Naive B cell (primary cell): ENCODE results near the gene MAP3K2. TPM values are rescaled to one million over a fixed set of nuclear protein-coding genes. Genes with fewer than 3 reads are reported as not detected.

Experiments used
- ATAC-seq, 2 donors: fragments of 150-1000 bp; cut with Tn5 transposase; 2 replicates each; pipeline ENCODE4 v1.10.0; 2021; ENCODE audit warnings: low read depth in 2 of 2, mild to moderate bottlenecking in 2 of 2, moderate library complexity in 2 of 2
- DNase-seq: peaks from one replicate; pipeline ENCODE4 v3.0.0; 2022
- H3K27ac Mint-ChIP-seq, 6 donors: one replicate each; pipeline ENCODE4 v1.8.0; 2020 to 2022; ENCODE audit warnings: mild to moderate bottlenecking in 6 of 6, mixed read lengths in 6 of 6, moderate library complexity in 5 of 6, inconsistent platforms in 2 of 6
- H3K27me3 Mint-ChIP-seq, 3 donors: one replicate each; pipeline ENCODE4 v1.8.0; 2021 to 2022; ENCODE audit warnings: mixed read lengths in 3 of 3, mild to moderate bottlenecking in 1 of 3
- H3K36me3 Mint-ChIP-seq, 2 donors: one replicate each; pipeline ENCODE4 v1.8.0; 2020 to 2022; ENCODE audit warnings: mixed read lengths in 2 of 2, inconsistent platforms in 1 of 2, mild to moderate bottlenecking in 1 of 2
- H3K4me1 Mint-ChIP-seq, 3 donors: one replicate each; pipeline ENCODE4 v1.8.0; 2020 to 2022; ENCODE audit warnings: mixed read lengths in 3 of 3, inconsistent platforms in 1 of 3, mild to moderate bottlenecking in 1 of 3, moderate library complexity in 1 of 3
- H3K4me3 Mint-ChIP-seq, 8 donors: one replicate each; pipeline ENCODE4 v1.8.0; 2020 to 2022; ENCODE audit warnings: mild to moderate bottlenecking in 8 of 8, mixed read lengths in 8 of 8, moderate library complexity in 8 of 8, inconsistent platforms in 2 of 8
- H3K9me3 Mint-ChIP-seq, 7 donors: one replicate each; pipeline ENCODE4 v1.8.0; 2020 to 2022; ENCODE audit warnings: mixed read lengths in 7 of 7, mild to moderate bottlenecking in 5 of 7, inconsistent platforms in 2 of 7, moderate library complexity in 1 of 7
- polyA plus RNA-seq, 6 donors: library from polyadenylated mRNA; unstranded; fragments of 300-500 nt; fragmentation: Illumina TruSeq; gene quantifications; one replicate each; pipeline ENCODE4 v1.2.3, GENCODE V29; 2021; ENCODE audit warnings: low read depth in 6 of 6

The MAP3K2 gene
- polyA plus RNA-seq, 6 donors from 2014 or later = 67.2 to 101 (median 73.2) TPM

DNA sequence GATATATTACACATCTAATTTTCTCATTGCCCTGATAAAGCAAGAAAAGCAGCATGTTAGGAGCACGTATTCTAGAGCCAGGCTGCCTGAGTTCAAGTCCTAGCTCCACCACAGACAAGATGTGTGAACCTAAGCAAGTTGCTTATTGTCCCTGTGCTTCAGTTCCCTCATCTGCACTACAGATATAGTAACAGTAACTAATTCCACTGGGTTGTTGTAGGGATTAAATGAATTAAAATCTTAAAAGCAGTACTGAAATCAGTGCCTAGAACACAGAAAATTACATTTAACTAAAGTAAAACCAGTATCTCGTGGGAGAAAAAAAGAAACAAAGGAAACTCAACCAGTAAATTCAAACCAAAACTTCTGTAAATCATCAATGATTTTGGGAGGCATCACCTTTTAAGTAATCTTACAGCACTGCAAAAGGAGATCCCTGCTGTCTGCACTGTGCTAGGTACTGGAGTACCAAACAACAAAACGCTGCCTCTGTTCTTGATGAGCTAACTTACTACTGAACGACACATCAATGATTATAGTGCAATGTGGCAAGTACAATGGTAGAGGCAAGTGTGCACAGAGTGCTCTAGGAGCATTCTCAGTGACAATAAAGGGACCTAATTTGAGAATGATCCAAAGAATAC is 7.9 kb downstream of the MAP3K2 start:
- Mint-ChIP-seq H3K4me3 (no peak overlapping the region), H3K36me3 (peaks cover 15 to 16% of the 10 kb centered on the region in 2 donors), H3K9me3 (peaks cover 0 to 7% (median 5%) of the 10 kb centered on the region in 7 donors), H3K27me3 (no peaks in the 10 kb centered on the region), H3K4me1 (peaks cover 44 to 67% (median 61%) of the 10 kb centered on the region in 3 donors), H3K27ac (peak overlapping the region in 2 of 6 donors; percentile 7 to 23)
- ATAC-seq (no peak), DNase-seq (no peak)

DNA sequence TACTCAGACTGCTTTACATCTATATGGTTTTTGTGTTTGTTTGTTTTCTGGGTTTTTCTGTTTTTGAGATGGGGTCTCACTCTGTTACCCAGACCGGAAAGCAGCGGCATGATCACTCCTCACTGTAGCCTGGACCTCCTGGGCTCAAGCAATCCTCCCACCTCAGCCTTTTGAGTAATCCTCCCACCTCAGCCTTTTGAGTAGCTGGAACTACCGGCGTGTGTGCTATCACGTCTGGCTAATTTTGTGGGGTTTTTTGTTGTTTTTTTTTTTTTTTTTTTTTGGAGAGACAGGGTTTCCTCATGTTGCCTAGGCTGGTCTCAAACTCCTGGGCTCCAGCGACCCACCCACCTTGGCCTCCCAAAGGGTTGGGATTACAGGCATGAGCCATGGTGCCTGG is 9.1 kb downstream of the MAP3K2 start:
- H3K27ac Mint-ChIP-seq = no peak overlapping the region
- peaks cover 45 to 61% (median 52%) of the 10 kb centered on the region in 3 donors for H3K4me1 Mint-ChIP-seq
- peaks cover 25 to 26% of the 10 kb centered on the region in 2 donors for H3K36me3 Mint-ChIP-seq
- ATAC-seq = no peak
- peaks cover 5 to 17% (median 13%) of the 10 kb centered on the region in 7 donors for H3K9me3 Mint-ChIP-seq
- H3K4me3 Mint-ChIP-seq = peak overlapping the region in 1 of 8 donors; percentile 35
- DNase-seq = no peak
- no peaks in the 10 kb centered on the region for H3K27me3 Mint-ChIP-seq

DNA sequence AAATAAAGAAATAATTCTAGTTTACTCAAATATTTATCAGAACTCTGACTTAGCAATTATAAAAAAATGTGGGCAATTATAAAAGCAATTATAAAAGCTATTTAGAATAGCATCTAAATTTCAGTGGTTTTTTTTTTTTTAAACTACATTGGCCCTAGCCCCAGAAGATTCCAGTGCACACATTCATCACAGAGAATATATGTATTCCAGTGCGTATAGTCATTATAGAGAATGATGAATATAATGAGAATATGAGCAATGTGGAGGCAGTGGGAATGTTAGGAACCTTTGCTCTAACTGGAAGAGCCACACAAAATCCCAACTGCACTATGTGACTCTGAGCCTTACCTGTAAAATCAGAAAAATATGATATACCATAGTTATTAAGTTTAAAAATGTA is 10.5 kb downstream of the MAP3K2 start:
- Mint-ChIP-seq H3K27me3 (no peaks in the 10 kb centered on the region), H3K27ac (peak overlapping the region in 2 of 6 donors; percentile 9 to 27), H3K4me1 (peaks cover 41 to 54% (median 48%) of the 10 kb centered on the region in 3 donors), H3K9me3 (peaks cover 10 to 30% (median 26%) of the 10 kb centered on the region in 7 donors), H3K36me3 (peaks cover 31 to 39% of the 10 kb centered on the region in 2 donors), H3K4me3 (peak overlapping the region in 1 of 8 donors; percentile 52)
- ATAC-seq (no peak), DNase-seq (no peak)

DNA sequence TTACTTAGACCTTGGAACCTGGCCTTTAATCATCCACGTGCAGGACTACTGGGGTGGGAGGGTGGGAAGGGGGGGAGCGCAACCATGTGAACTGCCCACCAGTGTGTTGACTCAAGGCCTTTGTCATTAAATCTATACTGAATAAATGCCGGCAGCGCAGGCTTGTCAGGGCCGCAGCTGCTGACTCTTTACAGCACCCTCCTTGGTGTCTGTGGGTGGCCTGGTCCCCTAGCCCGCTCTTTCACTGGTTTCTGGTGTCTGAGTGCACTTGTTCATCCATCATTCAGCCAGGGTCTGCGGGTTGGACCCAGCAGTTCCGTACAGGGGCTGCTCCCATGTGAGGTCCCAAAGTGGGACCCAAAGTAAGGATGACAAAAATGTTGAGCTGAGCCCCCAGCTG is 11.5 kb downstream of the MAP3K2 start:
- peaks cover 46 to 56% (median 51%) of the 10 kb centered on the region in 3 donors for H3K4me1 Mint-ChIP-seq
- ATAC-seq = no peak
- no peaks in the 10 kb centered on the region for H3K27me3 Mint-ChIP-seq
- no peak overlapping the region for H3K27ac Mint-ChIP-seq
- no peak for DNase-seq
- peak overlapping the region in 1 of 8 donors; percentile 74 for H3K4me3 Mint-ChIP-seq
- H3K36me3 Mint-ChIP-seq = peaks cover 31 to 45% of the 10 kb centered on the region in 2 donors
- peaks cover 10 to 39% (median 31%) of the 10 kb centered on the region in 7 donors for H3K9me3 Mint-ChIP-seq

DNA sequence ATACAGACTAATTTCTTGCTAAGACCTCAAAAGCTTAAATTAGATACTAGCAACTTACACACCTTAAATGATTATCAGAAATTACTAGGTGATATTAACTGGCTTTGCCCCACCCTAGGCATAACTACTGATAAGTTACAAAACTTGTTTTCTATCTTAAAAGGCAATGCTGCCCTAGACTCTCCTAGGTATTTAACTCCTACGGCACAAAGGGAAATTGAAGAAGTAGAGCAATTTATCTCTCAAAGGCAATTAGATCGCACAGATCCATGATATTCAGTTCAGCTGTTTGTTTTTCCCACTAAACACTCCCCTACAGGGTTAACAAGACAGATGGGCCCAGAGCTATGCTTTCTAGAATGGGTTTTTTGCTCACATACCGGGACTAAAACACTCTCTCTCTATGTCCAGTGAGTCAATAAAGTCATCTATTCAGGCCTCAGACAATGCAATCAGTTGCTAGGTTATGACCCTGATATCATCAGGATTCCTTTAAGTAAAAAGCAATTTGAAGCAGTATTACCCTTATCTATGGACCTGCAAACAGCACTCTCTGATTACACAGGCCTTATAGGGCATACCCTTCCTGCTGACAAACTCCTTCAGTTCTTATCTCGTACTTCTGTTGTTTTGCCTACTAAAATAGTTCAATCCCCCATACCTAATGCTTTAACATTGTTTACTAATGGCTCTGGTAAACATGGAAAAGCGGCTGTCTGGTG is 14.3 kb downstream of the MAP3K2 start:
- Mint-ChIP-seq H3K4me3 (peak overlapping the region in 1 of 8 donors; percentile 25), H3K36me3 (peaks cover 48 to 53% of the 10 kb centered on the region in 2 donors), H3K27me3 (no peaks in the 10 kb centered on the region), H3K9me3 (peaks cover 10 to 55% (median 43%) of the 10 kb centered on the region in 7 donors), H3K27ac (peak overlapping the region in 2 of 6 donors; percentile 22 to 52), H3K4me1 (peaks cover 35 to 47% (median 40%) of the 10 kb centered on the region in 3 donors)
- ATAC-seq (no peak), DNase-seq (no peak)

DNA sequence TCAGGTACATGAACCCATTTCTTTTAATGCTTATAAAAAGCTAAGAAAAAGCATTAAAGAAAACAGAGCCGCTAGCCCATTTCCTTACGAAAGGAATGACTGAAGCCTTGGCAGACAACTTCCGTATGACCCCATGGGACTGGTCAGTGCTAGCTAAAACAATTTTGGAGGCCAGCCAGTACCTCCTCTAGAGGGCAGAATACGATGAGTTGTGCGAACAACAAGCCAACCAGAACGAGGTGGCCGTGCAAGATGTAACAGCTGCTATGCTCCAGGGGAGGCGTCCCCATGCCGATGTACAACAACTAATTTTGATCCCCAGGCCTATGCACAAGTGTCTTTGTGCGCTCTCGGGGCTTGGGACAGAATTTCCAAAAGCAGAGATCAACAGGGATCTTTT is 16.7 kb downstream of the MAP3K2 start:
- peaks cover 34 to 54% (median 44%) of the 10 kb centered on the region in 3 donors for H3K4me1 Mint-ChIP-seq
- H3K36me3 Mint-ChIP-seq = peaks cover 42 to 43% of the 10 kb centered on the region in 2 donors
- DNase-seq (no peak), ATAC-seq (no peak)
- H3K27ac Mint-ChIP-seq = peak overlapping the region in 1 of 6 donors; percentile 69
- H3K27me3 Mint-ChIP-seq = no peaks in the 10 kb centered on the region
- peak overlapping the region in 2 of 8 donors; percentile 5 to 15 for H3K4me3 Mint-ChIP-seq
- H3K9me3 Mint-ChIP-seq = peaks cover 10 to 55% (median 39%) of the 10 kb centered on the region in 7 donors

DNA sequence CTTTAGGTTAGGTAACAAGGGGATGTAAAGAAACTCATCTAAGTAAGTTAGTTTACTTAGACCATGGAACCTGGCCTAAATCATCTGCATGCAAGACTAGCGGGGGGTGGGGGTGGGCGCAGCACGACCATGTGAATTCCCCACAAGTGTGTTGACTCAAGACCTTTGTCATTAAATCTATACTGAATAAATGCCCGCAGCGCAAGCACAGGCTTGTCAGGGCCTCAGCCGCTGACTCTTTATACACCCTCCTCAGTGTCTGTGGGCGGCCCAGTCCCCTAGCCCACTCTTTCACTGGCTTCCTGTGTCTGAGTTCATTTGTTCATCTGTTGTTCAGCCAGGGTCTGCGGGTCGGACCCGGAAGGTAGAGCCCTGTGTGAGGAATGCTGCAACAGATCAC is 17.8 kb downstream of the MAP3K2 start:
- ATAC-seq (no peak), DNase-seq (no peak)
- Mint-ChIP-seq H3K27ac (peak overlapping the region in 1 of 6 donors; percentile 36), H3K36me3 (peaks cover 33 to 37% of the 10 kb centered on the region in 2 donors), H3K4me1 (peaks cover 39 to 59% (median 51%) of the 10 kb centered on the region in 3 donors), H3K9me3 (peaks cover 4 to 55% (median 36%) of the 10 kb centered on the region in 7 donors), H3K27me3 (no peaks in the 10 kb centered on the region), H3K4me3 (peak overlapping the region in 1 of 8 donors; percentile 29)

DNA sequence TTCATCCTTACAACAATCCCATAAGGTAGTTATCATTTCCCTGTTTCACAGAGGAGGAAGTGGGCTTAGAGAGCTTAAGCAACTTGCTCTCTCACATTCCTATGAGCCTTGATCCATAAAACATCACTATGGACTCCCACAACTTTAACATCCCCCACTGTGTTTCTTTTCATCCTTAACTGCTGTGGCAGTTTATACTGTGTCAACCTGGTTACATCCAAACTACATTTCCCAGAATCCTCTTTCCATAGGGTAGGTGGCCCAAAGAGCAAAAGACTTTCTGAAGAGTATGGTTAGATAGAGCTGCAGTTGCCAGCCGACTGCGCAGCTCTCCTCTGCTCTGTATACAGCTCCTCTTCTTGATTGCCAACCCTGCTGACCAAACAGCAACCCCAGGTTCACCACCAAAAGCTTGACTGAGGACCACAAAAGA is 22.5 kb downstream of the MAP3K2 start:
- Mint-ChIP-seq H3K27ac (peak overlapping the region in 3 of 6 donors; percentile 6 to 87 (median 82)), H3K36me3 (peaks cover 5 to 10% of the 10 kb centered on the region in 2 donors), H3K4me3 (no peak overlapping the region), H3K9me3 (peaks cover 0 to 9% (median 5%) of the 10 kb centered on the region in 7 donors), H3K27me3 (no peaks in the 10 kb centered on the region), H3K4me1 (peaks cover 37 to 63% (median 59%) of the 10 kb centered on the region in 3 donors)
- peak; percentile 41 to 50 for ATAC-seq
- no peak for DNase-seq

DNA sequence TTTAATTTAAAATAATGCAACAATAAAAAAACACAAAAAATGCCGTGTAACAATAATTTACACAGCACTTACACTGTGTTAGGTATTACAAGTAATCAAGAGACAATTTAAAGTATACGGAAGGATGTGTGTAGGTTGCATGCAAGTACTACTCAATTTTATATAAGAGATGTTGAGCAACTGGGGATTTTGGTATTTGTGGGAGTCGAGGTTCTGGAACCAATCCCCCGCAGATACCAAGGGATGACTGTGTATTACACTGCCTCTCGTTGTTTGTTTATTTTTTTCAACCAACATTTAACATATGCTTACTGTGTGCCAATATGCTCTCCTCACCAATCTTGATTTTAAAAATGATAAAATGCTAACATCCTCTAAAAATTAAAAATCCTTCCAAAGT is 24.8 kb downstream of the MAP3K2 start:
- ATAC-seq (no peak), DNase-seq (no peak)
- no peaks in the 10 kb centered on the region for H3K9me3 Mint-ChIP-seq
- no peak overlapping the region for H3K27ac Mint-ChIP-seq
- H3K4me3 Mint-ChIP-seq = no peak overlapping the region
- H3K36me3 Mint-ChIP-seq = no peaks in the 10 kb centered on the region
- no peaks in the 10 kb centered on the region for H3K27me3 Mint-ChIP-seq
- peaks cover 51 to 76% (median 75%) of the 10 kb centered on the region in 3 donors for H3K4me1 Mint-ChIP-seq

DNA sequence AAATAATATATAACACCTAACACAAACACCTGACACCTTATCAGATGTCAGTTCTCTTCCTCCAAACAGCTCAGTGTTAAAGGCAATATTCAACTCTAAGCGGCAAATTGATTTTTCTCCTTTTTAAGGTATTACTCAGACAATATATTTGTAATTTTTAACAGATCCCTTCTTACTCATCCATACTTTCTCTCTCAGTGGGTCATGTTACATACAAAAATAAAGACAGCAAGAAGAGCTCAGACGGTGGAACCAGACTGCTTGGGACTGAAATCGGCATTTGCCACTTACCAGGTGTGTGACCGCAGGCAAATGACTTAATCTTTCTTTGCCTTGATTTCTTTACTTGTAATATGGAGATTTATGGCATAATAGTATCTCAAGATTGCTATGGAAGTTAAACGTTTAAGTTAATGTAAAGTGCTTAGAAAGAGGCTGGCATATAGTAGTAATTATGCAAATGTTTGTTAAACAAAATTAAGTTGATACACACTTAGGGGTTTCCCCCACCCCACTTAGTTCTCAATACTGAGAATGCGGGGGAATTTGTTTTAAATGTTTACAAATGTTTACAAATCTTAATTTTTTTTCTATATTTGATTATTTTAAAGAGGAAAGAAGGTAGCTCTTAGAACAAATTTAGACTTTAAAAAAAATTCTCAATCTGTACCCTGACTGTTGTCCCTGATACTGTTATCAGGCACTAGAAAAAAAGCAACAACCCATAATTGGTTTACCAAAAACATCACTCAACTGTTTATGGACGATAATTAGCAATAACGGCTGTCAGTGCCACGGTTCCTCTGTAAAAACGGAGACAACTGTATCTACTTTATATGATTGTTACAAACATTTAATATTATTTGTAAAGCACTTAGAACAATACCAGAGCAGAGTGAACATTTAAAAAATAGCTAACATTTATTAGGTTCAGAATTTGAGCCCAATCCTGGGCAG is 25.6 kb downstream of the MAP3K2 start:
- no peaks in the 10 kb centered on the region for H3K27me3 Mint-ChIP-seq
- ATAC-seq (no peak), DNase-seq (no peak)
- no peaks in the 10 kb centered on the region for H3K36me3 Mint-ChIP-seq
- peaks cover 0 to 2% (median 0%) of the 10 kb centered on the region in 7 donors for H3K9me3 Mint-ChIP-seq
- peaks cover 48 to 76% (median 73%) of the 10 kb centered on the region in 3 donors for H3K4me1 Mint-ChIP-seq
- H3K27ac Mint-ChIP-seq = peak overlapping the region in 2 of 6 donors; percentile 3 to 29
- no peak overlapping the region for H3K4me3 Mint-ChIP-seq

DNA sequence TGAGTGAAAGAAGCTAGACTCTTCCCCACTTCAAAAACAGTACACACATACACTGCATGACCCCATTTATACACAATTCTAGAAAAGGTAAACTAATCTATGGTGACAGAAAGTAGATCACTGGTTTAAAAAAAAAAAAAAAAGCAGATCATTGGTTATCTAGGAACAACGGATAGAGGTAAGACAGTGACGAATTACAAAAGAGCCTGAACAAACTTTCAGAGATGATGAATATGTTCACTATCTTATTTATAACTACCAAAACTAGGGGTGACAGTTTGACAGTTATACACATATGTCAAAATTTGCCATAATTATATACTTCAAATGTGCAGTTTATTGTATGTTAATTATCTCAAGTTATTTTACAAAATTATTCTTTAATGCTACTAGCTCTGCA is 27.5 kb downstream of the MAP3K2 start:
- H3K4me3 Mint-ChIP-seq = no peak overlapping the region

DNA sequence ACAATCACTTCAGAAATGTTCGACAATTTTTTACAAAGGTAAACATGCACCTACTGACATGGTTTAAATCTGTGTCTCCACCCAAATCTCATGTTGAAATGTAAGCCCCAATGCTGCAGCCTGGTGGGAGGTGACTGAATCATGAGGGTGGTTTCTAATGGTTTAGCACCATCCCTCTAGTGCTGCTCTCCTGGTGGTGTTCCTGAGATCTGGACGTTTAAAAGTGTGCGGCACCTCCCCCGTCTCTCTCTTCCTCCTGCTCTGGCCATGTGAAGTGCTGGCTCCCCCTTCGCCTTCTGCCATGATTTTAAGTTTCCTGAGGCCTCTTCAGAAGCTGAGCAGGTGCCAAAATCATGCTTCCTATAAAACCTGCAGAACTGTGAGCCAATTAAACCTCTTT is 28.3 kb downstream of the MAP3K2 start:
- H3K27me3 Mint-ChIP-seq = no peaks in the 10 kb centered on the region
- no peak overlapping the region for H3K4me3 Mint-ChIP-seq
- peak overlapping the region in 2 of 6 donors; percentile 81 to 87 for H3K27ac Mint-ChIP-seq
- DNase-seq (no peak), ATAC-seq (no peak)
- peaks cover 0 to 3% (median 0%) of the 10 kb centered on the region in 7 donors for H3K9me3 Mint-ChIP-seq
- peaks cover 0 to 1% of the 10 kb centered on the region in 2 donors for H3K36me3 Mint-ChIP-seq
- H3K4me1 Mint-ChIP-seq = peaks cover 51 to 75% (median 74%) of the 10 kb centered on the region in 3 donors

More for the DNA sequence above, 27.5 kb downstream of the MAP3K2 start:
- H3K4me1 Mint-ChIP-seq = peaks cover 50 to 76% (median 73%) of the 10 kb centered on the region in 3 donors
- no peaks in the 10 kb centered on the region for H3K27me3 Mint-ChIP-seq
- no peaks in the 10 kb centered on the region for H3K36me3 Mint-ChIP-seq
- H3K27ac Mint-ChIP-seq = peak overlapping the region in 3 of 6 donors; percentile 26 to 81 (median 29)
- ATAC-seq = no peak
- DNase-seq = no peak
- H3K9me3 Mint-ChIP-seq = peaks cover 0 to 3% (median 0%) of the 10 kb centered on the region in 7 donors
